ENCODE measurements around the gene TTC28. TPM values are rescaled to one million over a fixed set of nuclear protein-coding genes. Genes with fewer than 3 reads are reported as not detected.

The TTC28 gene
- total RNA-seq, 4 donors from 2014 or later, result 10.2 to 23.8 (median 13.4) TPM

- TF ChIP-seq CTCF (IDR thresholded peaks at IDR 0.05) (no peak), POLR2A (IDR thresholded peaks at IDR 0.05) (no peak)
- no peak for DNase-seq (ENCODE audit: low spot score in 2 of 2)
- 94 to 95% methylated on average over 3 of the region's 3 CpGs for WGBS, 2 donors
- intact Hi-C loops (cut with DNase I; ENCODE audit: low total_unique reads), result no loop called here
- no peak overlapping the region for H3K4me3 ChIP-seq (ENCODE audit: low read depth, poor library complexity, severe bottlenecking)
Observed at GRCh38 chr22:28593299-28593698, 86.3 kb downstream of the TTC28 start.

- intact Hi-C loops (cut with DNase I; ENCODE audit: low total_unique reads), result loop anchor here (5.0 kb wide), 1 partner anchor 567 kb away; no protein-coding TSS in a partner anchor
- 89 to 91% methylated on average over 2 of the region's 2 CpGs for WGBS, 2 donors
- H3K4me3 ChIP-seq (ENCODE audit: low read depth, poor library complexity, severe bottlenecking), result no peak overlapping the region
- TF ChIP-seq CTCF (IDR thresholded peaks at IDR 0.05) (no peak), POLR2A (IDR thresholded peaks at IDR 0.05) (no peak)
- DNase-seq (ENCODE audit: low spot score in 2 of 2), result no peak
Observed at GRCh38 chr22:28589102-28589750, 90.4 kb downstream of the TTC28 start.

GRCh38 chr22:28585324-28585723 lies 94.3 kb downstream of the TTC28 start:
- 97 to 98% methylated on average over 11 of the region's 11 CpGs for WGBS, 2 donors
- intact Hi-C loops (cut with DNase I; ENCODE audit: low total_unique reads), result loop anchor here (5.0 kb wide), 1 partner anchor 563 kb away; no protein-coding TSS in a partner anchor

GRCh38 chr22:28582806-28583205 lies 96.8 kb downstream of the TTC28 start:
- no peak overlapping the region for H3K4me3 ChIP-seq (ENCODE audit: low read depth, poor library complexity, severe bottlenecking)
- intact Hi-C loops (cut with DNase I; ENCODE audit: low total_unique reads), result no loop called here
- no peak for DNase-seq (ENCODE audit: low spot score in 2 of 2)
- TF ChIP-seq CTCF (IDR thresholded peaks at IDR 0.05) (no peak), POLR2A (IDR thresholded peaks at IDR 0.05) (no peak)
- WGBS, 2 donors, result 61% methylated on average over 3 of the region's 3 CpGs

More at GRCh38 chr22:28585324-28585723, 94.3 kb downstream of the TTC28 start:
- no peak overlapping the region for H3K4me3 ChIP-seq (ENCODE audit: low read depth, poor library complexity, severe bottlenecking)
- DNase-seq (ENCODE audit: low spot score in 2 of 2), result no peak
- TF ChIP-seq CTCF (IDR thresholded peaks at IDR 0.05) (no peak), POLR2A (IDR thresholded peaks at IDR 0.05) (no peak)

GRCh38 chr22:28581016-28581415 lies 98.6 kb downstream of the TTC28 start:
- no peak for DNase-seq (ENCODE audit: low spot score in 2 of 2)
- TF ChIP-seq CTCF (IDR thresholded peaks at IDR 0.05) (no peak), POLR2A (IDR thresholded peaks at IDR 0.05) (no peak)
- WGBS, 2 donors, result 90 to 92% methylated on average over 8 of the region's 8 CpGs

GRCh38 chr22:28576162-28576561 lies 103.5 kb downstream of the TTC28 start:
- intact Hi-C loops (cut with DNase I; ENCODE audit: low total_unique reads), result no loop called here
- WGBS, 2 donors, result 95 to 98% methylated on average over 3 of the region's 3 CpGs
- H3K4me3 ChIP-seq (ENCODE audit: low read depth, poor library complexity, severe bottlenecking), result no peak overlapping the region
- TF ChIP-seq POLR2A (IDR thresholded peaks at IDR 0.05), result no peak
- no peak for DNase-seq (ENCODE audit: low spot score in 2 of 2)

More at GRCh38 chr22:28581016-28581415, 98.6 kb downstream of the TTC28 start:
- H3K4me3 ChIP-seq (ENCODE audit: low read depth, poor library complexity, severe bottlenecking), result no peak overlapping the region
- intact Hi-C loops (cut with DNase I; ENCODE audit: low total_unique reads), result no loop called here

All from lower leg skin (tissue), 4 donors.